H1 (cell line): ENCODE measurements around the gene SPAM1. TPM values are rescaled to one million over a fixed set of nuclear protein-coding genes. Genes with fewer than 3 reads are reported as not detected.

Experiments
- CTCF ChIA-PET: fragments of 300-600 bp; sonication (Branson Sonifier 250); formaldehyde crosslinking; loops from one replicate; lab custom pipeline; 2021; ENCODE audit not compliant: partially characterized antibody; lab: Charles Lee
- POLR2A ChIA-PET: fragments of 300-600 bp; sonication (Branson Sonifier 250); formaldehyde crosslinking; loops from one replicate; lab custom pipeline; 2021; ENCODE audit warnings: inconsistent platforms; ENCODE audit not compliant: partially characterized antibody; lab: Charles Lee
- DNase-seq, 2 experiments: peaks; one replicate each; pipeline versions ENCODE4 v3.0.0 to v3.0.0-alpha.2; 2010 to 2022; ENCODE audit warnings: low spot score in 2 of 2, low read depth in 1 of 2, mixed read lengths in 1 of 2
- FAIRE-seq: peaks from 2 replicates; lab custom pipeline; 2011; peaks lifted over from hg19 to GRCh38; lab: Jason Lieb, UNC
- H2AFZ ChIP-seq: 2 replicates; pipeline ENCODE4 v1.8.1; 2012; ENCODE audit warnings: low read length, inconsistent platforms
- H2AK5ac ChIP-seq: 2 replicates; pipeline ENCODE4 v1.6.1; 2013; ENCODE audit warnings: low read depth, low read length
- H2BK120ac ChIP-seq: replicated peaks from 2 replicates; pipeline ENCODE3; 2013; ENCODE audit warnings: low read depth, low read length, inconsistent platforms
- H2BK12ac ChIP-seq: 2 replicates; pipeline ENCODE4 v1.6.1; 2013; ENCODE audit warnings: low read depth, low read length
- H2BK15ac ChIP-seq: 2 replicates; pipeline ENCODE4 v1.6.1; 2013; ENCODE audit warnings: low read length
- H2BK20ac ChIP-seq: 2 replicates; pipeline ENCODE4 v1.6.1; 2013; ENCODE audit warnings: low read length
- H2BK5ac ChIP-seq: 2 replicates; pipeline ENCODE4 v1.6.1; 2013; ENCODE audit warnings: low read depth, low read length
- H3K14ac ChIP-seq: 2 replicates; pipeline ENCODE4 v1.6.1; 2013; ENCODE audit warnings: inconsistent platforms; ENCODE audit not compliant: insufficient read length
- H3K18ac ChIP-seq: 2 replicates; pipeline ENCODE4 v1.6.1; 2013; ENCODE audit warnings: low read length; ENCODE audit errors: extremely low read depth
- H3K23ac ChIP-seq: 2 replicates; pipeline ENCODE4 v1.6.1; 2013; ENCODE audit warnings: inconsistent platforms; ENCODE audit not compliant: insufficient read length
- H3K23me2 ChIP-seq: 2 replicates; pipeline ENCODE4 v1.6.1; 2013; ENCODE audit warnings: low read depth, low read length
- H3K27ac ChIP-seq: 2 replicates; pipeline ENCODE4 v1.6.1; 2011; ENCODE audit warnings: low read depth, low read length, inconsistent platforms
- H3K27me3 ChIP-seq, 4 experiments: replicated peaks in 1 of 4; 1 replicate in 1 of 4; 2 replicates in 3 of 4; pipeline versions ENCODE4 v1.6.1 to v1.8.1; 2011 to 2013; ENCODE audit warnings: low read length in 3 of 4, mild to moderate bottlenecking in 3 of 4, inconsistent platforms in 2 of 4, mixed read lengths in 2 of 4, moderate library complexity in 1 of 4; ENCODE audit not compliant: control insufficient read depth in 3 of 4, insufficient read depth in 3 of 4; ENCODE audit errors: extremely low read depth in 1 of 4
- H3K36me3 ChIP-seq, 4 experiments: 2 replicates each; pipeline versions ENCODE4 v1.6.1 to v1.8.1; 2011 to 2013; ENCODE audit warnings: mild to moderate bottlenecking in 4 of 4, low read length in 3 of 4, moderate library complexity in 2 of 4, control low read depth in 1 of 4, inconsistent platforms in 1 of 4; ENCODE audit not compliant: insufficient read depth in 4 of 4, control insufficient read depth in 2 of 4
- H3K4ac ChIP-seq: replicated peaks from 2 replicates; pipeline ENCODE3; 2013; ENCODE audit warnings: low read length, low read depth, mixed read lengths, inconsistent platforms; ENCODE audit not compliant: insufficient read length
- H3K4me1 ChIP-seq, 4 experiments: replicated peaks in 1 of 4; 1 replicate in 1 of 4; 2 replicates in 3 of 4; pipeline versions ENCODE4 v1.6.1 to v1.8.1; 2011 to 2013; ENCODE audit warnings: low read length in 3 of 4, inconsistent platforms in 2 of 4, mixed read lengths in 1 of 4; ENCODE audit not compliant: insufficient read depth in 4 of 4, control insufficient read depth in 3 of 4
- H3K4me2 ChIP-seq, 2 experiments: 2 replicates each; pipeline versions ENCODE4 v1.6.1 to v1.8.1; 2011 to 2013; ENCODE audit warnings: low read depth in 2 of 2, low read length in 2 of 2, control low read depth in 1 of 2, inconsistent platforms in 1 of 2, mild to moderate bottlenecking in 1 of 2; ENCODE audit not compliant: insufficient read depth in 1 of 2
- H3K4me3 ChIP-seq, 4 experiments: fragments of 200-600, 300-600 bp in 1 of 4; sonication (generic), shearing (Covaris generic), sonication (Bioruptor Twin) in 1 of 4; 2 replicates each; pipeline versions ENCODE4 v1.5.1 to v1.8.1; 2011 to 2016; ENCODE audit warnings: low read length in 4 of 4, low read depth in 3 of 4, control low read depth in 2 of 4, inconsistent platforms in 2 of 4, mild to moderate bottlenecking in 2 of 4, mixed read lengths in 1 of 4, moderate library complexity in 1 of 4; ENCODE audit not compliant: insufficient read depth in 2 of 4; ENCODE audit errors: extremely low read depth in 1 of 4
- H3K56ac ChIP-seq: replicated peaks from 2 replicates; pipeline ENCODE3; 2013; ENCODE audit warnings: low read depth, mild to moderate bottlenecking, mixed read lengths, low read length, inconsistent platforms; ENCODE audit not compliant: insufficient read length
- H3K79me1 ChIP-seq: 2 replicates; pipeline ENCODE4 v1.6.1; 2013; ENCODE audit warnings: low read depth, low read length, control low read depth
- H3K79me2 ChIP-seq, 2 experiments: 2 replicates each; pipeline versions ENCODE4 v1.6.1 to v1.8.1; 2012 to 2013; ENCODE audit warnings: low read length in 2 of 2, mild to moderate bottlenecking in 2 of 2, inconsistent platforms in 1 of 2; ENCODE audit not compliant: insufficient read depth in 2 of 2, control insufficient read depth in 1 of 2
- H3K9ac ChIP-seq, 4 experiments: replicated peaks in 1 of 4; 1 replicate in 1 of 4; 2 replicates in 3 of 4; pipeline versions ENCODE4 v1.6.1 to v1.8.1; 2011 to 2013; ENCODE audit warnings: low read depth in 3 of 4, low read length in 3 of 4, control low read depth in 2 of 4, mild to moderate bottlenecking in 2 of 4, moderate library complexity in 2 of 4, inconsistent platforms in 1 of 4; ENCODE audit errors: extremely low read depth in 1 of 4
- H3K9me3 ChIP-seq, 2 experiments: 2 replicates each; pipeline versions ENCODE4 v1.6.1 to v1.8.1; 2012 to 2013; ENCODE audit warnings: mild to moderate bottlenecking in 2 of 2, moderate library complexity in 2 of 2, control low read depth in 1 of 2, inconsistent platforms in 1 of 2, low read depth in 1 of 2, low read length in 1 of 2, mixed read lengths in 1 of 2; ENCODE audit not compliant: insufficient read depth in 2 of 2
- H4K20me1 ChIP-seq, 2 experiments: replicated peaks in 1 of 2; 2 replicates each; pipeline versions ENCODE3 to v1.8.1; 2011 to 2013; ENCODE audit warnings: inconsistent platforms in 2 of 2, low read length in 2 of 2, mild to moderate bottlenecking in 1 of 2; ENCODE audit not compliant: insufficient read depth in 2 of 2, control insufficient read depth in 1 of 2
- H4K5ac ChIP-seq: 2 replicates; pipeline ENCODE4 v1.6.1; 2013; ENCODE audit warnings: low read length, low read depth, mixed read lengths, inconsistent platforms; ENCODE audit not compliant: insufficient read length
- H4K8ac ChIP-seq: 2 replicates; pipeline ENCODE4 v1.8.0; 2013; ENCODE audit warnings: mild to moderate bottlenecking, moderate library complexity, low read length, inconsistent platforms; ENCODE audit not compliant: insufficient read depth; ENCODE audit errors: extremely low read depth
- H4K91ac ChIP-seq: replicated peaks from 2 replicates; pipeline ENCODE3; 2013; ENCODE audit warnings: low read length, mixed read lengths, inconsistent platforms; ENCODE audit not compliant: insufficient read length
- ASH2L ChIP-seq: fragments of 200-600, 300-600 bp; sonication (generic); IDR thresholded peaks from one replicate; pipeline ENCODE4 v1.7.1; 2017; ENCODE audit warnings: low read length
- CHD2 ChIP-seq: IDR thresholded peaks from 2 replicates; pipeline ENCODE4 v1.6.1; 2012; ENCODE audit warnings: low read length, improper control_type of control experiment
- JUND ChIP-seq: IDR thresholded peaks from 2 replicates; pipeline ENCODE4 v1.6.1; 2011; ENCODE audit warnings: mild to moderate bottlenecking, improper control_type of control experiment, low read length
- RNF2 ChIP-seq: fragments of 200-900, 300-1000 bp; sonication (generic); IDR thresholded peaks from 2 replicates; pipeline ENCODE4 v1.7.1; 2016; ENCODE audit warnings: borderline replicate concordance, low read depth, mild to moderate bottlenecking, antibody characterized with exemption, low read length; ENCODE audit not compliant: poor library complexity, severe bottlenecking; ENCODE audit errors: missing control alignments
- RXRA ChIP-seq: IDR thresholded peaks from 2 replicates; pipeline ENCODE4 v1.6.1; 2011; ENCODE audit warnings: low read depth, mild to moderate bottlenecking, low read length, moderate library complexity; ENCODE audit not compliant: insufficient read depth
- SP4 ChIP-seq: IDR thresholded peaks from 2 replicates; pipeline ENCODE4 v1.6.1; 2012; ENCODE audit warnings: low read length, inconsistent platforms
- WGBS, 2 experiments: shearing (Covaris generic) in 1 of 2; methylation state at CpG; one replicate each; pipeline versions ENCODE4 v1.1.6 to v1.1.7; 2013 to 2015; ENCODE audit warnings: low lambda C conversion rate in 2 of 2, mixed read lengths in 2 of 2, inconsistent platforms in 1 of 2, low coverage in 1 of 2, missing lambda C conversion rate in 1 of 2; ENCODE audit not compliant: insufficient replicate concordance in 2 of 2, insufficient coverage in 1 of 2, insufficient read length in 1 of 2; ENCODE audit errors: extremely low coverage in 1 of 2, missing lambda C conversion rate in 1 of 2; 5-methylcytosine and 5-hydroxymethylcytosine counted together
- polyA plus RNA-seq, 7 experiments: library from polyadenylated mRNA; depleted of rRNA in 3 of 7; stranded (reverse) in 5 of 7; unstranded in 2 of 7; fragments of >200 nt in 5 of 7; fragments of 200-250 nt in 2 of 7; gene quantifications; 1 replicate in 5 of 7; 2 replicates in 1 of 7; 4 replicates in 1 of 7; pipeline versions ENCODE4 v1.2.1 to v1.2.3, GENCODE V29; 2011 to 2013; ENCODE audit warnings: missing spikeins in 2 of 7, mixed read lengths in 2 of 7
- total RNA-seq: library from RNA; stranded (reverse); fragmentation: NEBNext Ultra II Directional; extraction: Animal tissue kit (Norgen Biotek cat#: 25700); gene quantifications from 2 replicates; pipeline ENCODE4 v1.2.1, GENCODE V29; 2021

SPAM1 gene
- total and polyA plus RNA-seq, 2 of the 8 experiments (the other 6 are each of a cell fraction or from before 2014, with no cell fraction given) = not detected

DNA sequence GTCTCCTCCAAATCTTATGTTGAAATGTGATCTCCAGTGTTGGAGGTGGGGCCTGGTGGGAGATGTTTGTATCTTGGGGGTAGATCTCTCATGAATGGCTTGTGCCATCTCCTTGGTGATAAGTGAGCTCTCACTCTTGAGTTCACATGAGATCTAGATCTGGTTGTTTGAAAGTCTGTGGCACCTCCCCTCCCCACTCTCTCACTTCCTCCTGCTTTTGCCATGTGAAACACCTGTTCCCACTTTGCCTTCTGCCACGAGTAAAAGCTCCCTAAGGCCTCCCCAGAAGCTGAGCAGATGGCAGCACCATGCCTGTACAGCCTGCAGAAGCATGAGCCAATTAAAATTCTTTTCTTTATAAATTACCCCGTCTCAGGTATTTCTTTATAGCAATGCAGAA, 84.3 kb downstream of the SPAM1 start:
- Histone ChIP-seq H3K23me2 (no peaks in the 10 kb centered on the region; the same call in 1 of the 2 replicates), H2BK120ac (no peak overlapping the region), H4K20me1 (no peaks in the 10 kb centered on the region), H4K8ac (no peak overlapping the region), H2BK5ac (no peak overlapping the region), H2BK15ac (no peak overlapping the region), H2BK20ac (no peak overlapping the region), H3K4ac (no peak overlapping the region), H2AK5ac (no peak overlapping the region), H4K5ac (no peak overlapping the region), H3K4me3 (no peak overlapping the region), H4K91ac (no peak overlapping the region), H3K27me3 (no peaks in the 10 kb centered on the region), H3K23ac (no peak overlapping the region), H3K14ac (no peak overlapping the region), H3K56ac (no peak overlapping the region), H3K9me3 (no peaks in the 10 kb centered on the region), H3K9ac (no peak overlapping the region), H3K4me2 (no peak overlapping the region), H2AFZ (no peak overlapping the region), H3K36me3 (no peaks in the 10 kb centered on the region), H3K27ac (no peak overlapping the region), H3K79me2 (no peaks in the 10 kb centered on the region), H3K18ac (no peak overlapping the region; the same call in 1 of the 2 replicates), H3K4me1 (no peaks in the 10 kb centered on the region; a peak in 1 of 7 replicates), H3K79me1 (no peaks in the 10 kb centered on the region), H2BK12ac (no peak overlapping the region)
- DNase-seq (no peak), FAIRE-seq (no peak)
- CTCF ChIA-PET = interaction anchor here (1.2 kb wide), 1 partner anchor 24 kb away, joined by 3 read pairs; the partner anchor contains the start of gene TMEM229A
- 88% methylated on average over 2 of the region's 2 CpGs; no CpG with 5 or more reads in 1 of the 2 experiments for WGBS, 2 experiments
- POLR2A ChIA-PET = no interaction called here
- TF ChIP-seq RNF2 (no peak), SP4 (no peak), JUND (no peak), ASH2L (no peak), CHD2 (no peak), RXRA (no peak)
